NCI-H128 (cell line): Measurements from ENCODE around the gene KCTD21.

Experiments
- DNase-seq: peaks from one replicate; lab custom pipeline; 2025; ENCODE audit not compliant: unreplicated experiment; lab: John Stamatoyannopoulos, UW

Gene KCTD21

DNA sequence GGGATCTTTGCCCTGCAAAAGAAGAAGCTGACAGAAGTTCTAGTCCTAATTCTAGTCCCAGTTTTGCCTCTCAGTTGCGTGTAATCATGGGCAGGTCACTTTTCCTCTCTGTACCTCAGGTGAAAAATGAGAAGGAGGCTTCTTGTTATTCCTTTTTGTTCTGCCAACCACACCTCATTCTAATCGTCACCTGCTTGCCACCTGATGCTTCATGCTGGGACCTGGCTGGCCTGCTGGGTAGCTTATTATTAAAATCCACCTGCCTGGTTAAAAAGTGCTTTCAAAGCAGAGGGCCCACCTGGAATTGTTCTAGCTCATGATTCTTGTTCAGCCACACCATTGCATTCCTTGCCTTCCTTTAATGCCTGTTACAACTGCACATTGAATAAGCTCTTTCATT, 40.6 kb downstream of the KCTD21 start:
- DNase-seq = peak; percentile 91

- no peak for DNase-seq
These were observed 42.9 kb downstream of the KCTD21 start for GRCh38 chr11:78145511-78146025.

GRCh38 chr11:78140392-78141077, 47.9 kb downstream of the KCTD21 start:
- DNase-seq = no peak

DNA sequence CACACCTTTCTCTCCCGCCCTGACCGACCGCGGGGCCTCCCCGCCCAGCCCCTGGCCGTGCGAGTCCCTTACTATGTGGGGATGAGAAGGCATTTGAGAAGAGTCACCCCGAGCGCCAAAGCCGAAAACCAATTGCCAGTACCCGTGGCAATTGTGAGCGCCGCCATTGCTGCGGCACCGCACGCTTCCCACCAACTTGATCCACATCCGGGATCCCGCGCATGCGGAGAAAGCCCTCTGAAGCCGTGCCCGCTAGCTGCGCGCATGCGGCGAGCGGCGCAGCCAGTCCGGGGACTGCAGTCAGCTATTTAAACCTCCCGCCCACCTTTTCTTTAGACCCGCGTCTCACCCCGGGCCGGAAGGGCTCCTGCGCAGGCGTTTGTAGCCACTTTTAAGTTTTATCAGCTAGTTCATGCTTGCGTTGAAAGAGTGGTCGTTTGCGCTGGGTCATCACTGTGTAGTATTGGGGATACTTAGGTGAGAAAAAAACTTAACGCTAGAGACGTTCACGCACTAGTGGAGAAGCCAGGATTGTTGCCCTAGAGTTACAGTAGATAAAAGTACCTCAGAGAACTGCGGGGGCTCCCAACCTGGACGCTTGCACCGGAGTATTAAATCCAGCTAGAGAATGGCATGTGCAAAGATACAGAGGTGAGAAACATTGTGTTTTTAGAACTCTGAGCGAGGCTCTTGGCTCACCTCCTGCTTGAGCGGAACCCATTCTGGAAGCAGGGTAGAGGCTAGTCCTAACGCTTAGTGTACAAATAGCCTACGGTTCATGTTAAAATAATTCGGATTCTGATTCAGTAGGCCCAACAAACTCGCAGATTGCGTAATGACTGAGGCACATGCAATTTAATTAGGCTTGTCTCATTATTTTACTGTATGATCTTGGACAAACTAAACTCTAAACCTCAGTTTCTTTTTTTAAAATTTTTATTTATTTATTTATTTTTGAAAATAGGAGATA, 48.7 kb downstream of the KCTD21 start, which contains the start of gene ALG8:
TSS of gene ALG8 (minus strand) at position 205 of the 970 bp plus-strand sequence. CDS start at position 167, 38 bp downstream.
- peak; percentile 98 for DNase-seq

DNA sequence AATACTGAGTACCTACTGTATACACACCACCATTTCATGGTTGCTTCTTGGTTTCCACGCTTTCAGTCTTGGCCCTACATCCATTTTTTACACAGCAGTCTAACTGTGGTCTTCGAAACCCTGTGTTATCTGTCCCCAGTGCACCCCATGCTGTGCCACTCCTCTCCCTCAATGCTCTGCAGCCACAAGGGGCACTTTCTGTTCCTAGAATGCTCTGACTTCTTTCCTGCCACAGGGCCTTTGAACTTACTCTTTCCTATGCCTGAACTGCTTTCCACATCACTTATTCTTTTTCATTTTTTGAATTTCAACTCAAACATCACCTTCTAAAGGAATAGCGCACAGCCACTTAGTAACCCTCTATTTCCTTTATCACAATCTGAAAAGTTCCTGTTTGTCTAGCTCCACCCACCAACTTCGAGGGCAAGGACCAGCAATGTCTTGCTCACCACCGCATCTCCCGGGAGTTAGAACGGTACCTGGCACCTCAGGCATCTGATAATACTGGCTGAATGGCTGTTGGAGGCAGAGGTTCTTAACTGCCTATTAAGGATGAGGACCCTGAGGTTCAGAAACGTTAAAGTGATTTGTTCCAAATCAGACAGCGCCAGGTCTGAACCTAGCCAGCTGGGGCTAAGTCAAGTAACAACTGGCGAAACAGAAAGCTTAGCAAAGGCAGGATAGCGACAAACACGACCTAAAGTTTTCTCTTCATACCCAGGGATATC, 49.6 kb downstream of the KCTD21 start:
- no peak for DNase-seq

- DNase-seq = no peak
These were observed 50.1 kb downstream of the KCTD21 start for GRCh38 chr11:78138291-78138690.

GRCh38 chr11:78132475-78132874, 56.0 kb downstream of the KCTD21 start:
- no peak for DNase-seq

DNA sequence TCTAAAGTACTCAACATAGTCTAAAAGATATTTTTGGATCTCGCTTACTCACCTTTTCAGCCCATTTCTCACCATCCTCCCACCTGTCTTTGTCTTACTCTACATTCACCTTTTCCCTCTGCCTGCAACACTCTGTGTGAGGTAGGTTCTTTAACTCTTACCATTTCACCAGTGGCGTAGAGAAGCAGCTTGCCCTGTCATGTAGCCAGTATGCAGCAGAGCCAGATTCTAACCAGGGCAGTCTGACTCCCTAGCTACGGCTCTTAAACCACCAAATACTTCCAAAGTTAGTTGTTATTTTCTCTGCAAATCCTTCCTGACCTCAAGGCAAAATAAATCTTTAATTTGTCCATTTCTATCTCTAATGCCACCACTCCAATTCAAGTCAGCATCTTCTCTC, 56.5 kb downstream of the KCTD21 start:
- no peak for DNase-seq

- DNase-seq = no peak
These were observed 61.0 kb downstream of the KCTD21 start for GRCh38 chr11:78127403-78127802.
